ENCODE data around the gene RANBP17.
A peak's percentile ranks its signal among the peaks of the same experiment; 100 is the strongest.

RANBP17 gene

DNA sequence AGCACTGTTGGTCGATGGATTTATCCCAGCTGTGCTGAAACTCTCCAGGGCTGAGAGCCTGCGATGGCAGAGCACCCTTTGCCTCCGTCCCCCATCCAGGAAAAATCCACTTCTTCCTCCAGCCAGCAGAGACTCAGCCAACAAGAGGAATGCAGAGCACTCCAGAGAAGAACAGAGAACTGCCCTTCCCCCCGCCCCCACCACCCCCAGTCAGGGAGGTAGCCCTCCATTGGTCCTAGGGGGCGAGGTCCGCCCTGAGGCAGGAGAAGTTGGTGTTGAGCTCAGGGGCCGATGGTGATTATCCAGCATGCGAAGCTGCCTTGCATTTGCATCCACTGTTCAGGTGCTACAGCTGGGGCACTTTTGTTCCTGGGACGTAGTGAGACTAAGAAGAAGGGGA is 456.2 kb downstream of the RANBP17 start:
- no peak for DNase-seq (ENCODE audit: low spot score)

DNA sequence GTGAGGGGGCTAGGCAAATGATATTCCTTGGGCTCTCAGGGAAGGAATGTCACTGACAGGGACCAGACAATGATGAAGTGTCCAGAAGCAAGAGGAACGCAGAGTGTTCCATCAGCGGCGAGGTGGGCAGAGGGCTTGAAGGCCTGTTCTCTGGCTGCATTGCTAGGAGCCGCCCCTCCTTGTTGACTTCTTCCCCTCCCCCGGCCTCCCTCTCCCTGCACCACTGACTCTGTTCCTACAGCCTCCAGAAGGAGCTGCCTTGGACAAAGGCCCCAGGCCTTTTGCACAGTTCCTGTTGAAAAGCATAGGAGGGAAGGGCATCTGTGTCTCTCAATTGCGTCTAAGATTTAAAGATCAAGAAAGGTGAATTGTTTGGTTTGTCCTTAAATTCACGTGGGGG is 459.6 kb downstream of the RANBP17 start:
- DNase-seq (ENCODE audit: low spot score), result no peak

DNA sequence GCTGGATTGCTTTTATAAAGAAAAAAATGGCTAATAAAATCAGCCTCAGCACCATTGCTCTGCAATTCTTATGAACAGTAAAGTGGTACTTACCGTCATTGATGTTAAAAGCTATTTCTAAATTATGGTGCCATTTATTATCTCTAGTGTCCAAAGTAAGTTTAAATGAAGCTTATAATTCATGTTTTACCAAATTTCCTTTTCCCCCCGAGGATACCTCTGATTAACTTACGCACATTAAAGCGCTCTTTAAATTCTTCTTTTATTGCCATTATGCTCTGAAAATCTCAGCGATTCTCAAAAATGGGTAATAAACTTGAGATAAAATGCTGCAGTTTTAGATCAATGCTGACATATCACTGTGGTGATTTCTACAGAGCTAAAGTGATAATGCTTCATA is 460.7 kb downstream of the RANBP17 start:
- no peak for DNase-seq (ENCODE audit: low spot score)

DNA sequence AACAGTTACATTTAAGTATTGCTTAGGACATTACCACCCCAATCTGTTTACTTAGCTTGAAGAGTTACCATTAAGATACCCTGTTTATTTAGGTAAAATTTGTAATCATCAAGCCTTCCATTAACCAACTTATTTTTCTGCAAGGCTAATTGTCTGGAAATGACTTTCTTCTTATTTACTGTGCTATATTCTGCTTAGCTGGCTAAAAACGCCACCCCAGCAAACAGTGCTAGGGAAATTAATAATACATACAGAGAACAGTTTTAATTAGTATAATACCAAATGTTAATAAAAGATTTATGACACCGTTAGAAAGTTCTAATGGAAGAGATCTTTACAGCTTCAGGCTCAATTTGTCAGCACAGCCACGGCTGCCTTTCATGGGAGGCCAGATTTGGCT is 461.2 kb downstream of the RANBP17 start:
- no peak for DNase-seq (ENCODE audit: low spot score)

DNA sequence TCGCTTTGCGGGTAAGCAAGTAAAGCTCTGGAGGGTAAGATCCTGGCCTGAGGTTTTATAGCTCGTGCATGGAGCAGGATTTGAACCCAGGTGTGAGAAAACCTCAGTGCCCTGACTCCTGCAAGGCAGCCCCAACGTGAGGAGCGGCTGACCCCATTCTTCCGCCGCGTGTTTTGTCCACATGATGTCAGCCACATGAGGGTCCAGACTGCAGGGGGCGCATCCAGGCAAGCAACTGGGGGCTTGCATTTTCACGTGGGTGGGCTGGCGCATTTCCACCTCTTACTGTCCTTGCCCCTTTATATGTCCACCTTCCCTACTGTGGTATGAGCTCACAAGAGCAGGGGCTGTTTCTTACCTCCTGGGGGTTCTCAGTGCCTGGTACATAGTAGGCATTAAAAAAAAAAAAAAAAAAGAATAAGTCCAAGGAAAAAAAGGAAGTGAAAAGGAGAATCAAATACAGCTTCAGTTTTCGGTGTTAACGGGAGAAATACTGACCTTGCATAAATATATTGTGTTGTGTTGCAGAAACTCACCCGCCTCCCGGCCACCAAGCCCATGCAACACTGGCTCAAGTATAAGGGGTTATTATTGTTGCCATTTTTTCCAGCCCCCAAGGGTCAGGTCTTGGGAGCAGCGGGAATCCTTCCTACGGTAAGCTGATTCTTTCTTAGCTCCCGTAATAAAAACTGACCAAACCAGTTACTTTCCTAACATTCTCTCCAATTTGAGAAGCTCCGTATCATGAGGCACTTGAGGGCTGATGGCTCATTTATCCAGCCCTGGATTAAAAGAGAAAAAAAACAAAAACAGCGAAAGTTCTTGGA is 462.2 kb downstream of the RANBP17 start:
- no peak for DNase-seq (ENCODE audit: low spot score)

DNA sequence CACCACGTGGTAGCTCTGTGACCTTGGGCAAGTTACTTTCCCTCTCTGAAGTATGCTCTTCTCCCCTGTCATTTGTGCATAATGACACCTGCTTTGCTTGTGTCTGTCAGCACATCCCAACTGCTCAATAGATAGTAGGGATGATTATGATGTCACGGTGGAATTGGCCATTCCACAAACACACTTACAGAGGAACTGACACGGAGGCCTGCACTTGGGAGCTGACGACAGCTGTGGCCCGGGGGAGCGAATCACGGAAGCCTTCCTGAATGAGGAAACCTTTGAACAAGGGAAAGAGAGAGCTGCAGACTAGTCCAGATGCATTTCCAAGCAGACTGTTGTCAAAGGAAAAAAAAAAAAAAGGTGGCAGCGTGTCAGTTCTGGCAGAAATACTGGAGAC is 468.2 kb downstream of the RANBP17 start:
- no peak for DNase-seq (ENCODE audit: low spot score)

DNA sequence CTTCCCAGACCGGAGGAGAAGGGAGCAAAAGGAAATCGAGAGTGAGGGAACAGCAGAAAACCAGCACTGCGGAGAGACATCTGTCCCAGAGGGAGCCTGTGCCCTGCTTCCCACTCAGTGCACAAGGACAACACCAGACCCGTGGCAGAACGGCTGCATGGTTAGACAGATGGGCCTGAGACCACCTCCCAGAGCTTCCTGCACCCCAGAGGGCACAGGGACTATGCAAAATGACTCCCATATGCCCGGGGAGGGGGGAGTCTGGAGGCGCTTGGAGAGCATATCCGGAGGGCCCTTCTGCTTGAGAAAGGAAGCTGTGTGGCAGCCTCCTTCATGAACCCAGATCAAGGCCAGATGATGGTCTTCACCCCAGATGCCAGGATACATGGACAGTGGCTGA is 473.8 kb downstream of the RANBP17 start:
- DNase-seq (ENCODE audit: low spot score), result no peak

DNA sequence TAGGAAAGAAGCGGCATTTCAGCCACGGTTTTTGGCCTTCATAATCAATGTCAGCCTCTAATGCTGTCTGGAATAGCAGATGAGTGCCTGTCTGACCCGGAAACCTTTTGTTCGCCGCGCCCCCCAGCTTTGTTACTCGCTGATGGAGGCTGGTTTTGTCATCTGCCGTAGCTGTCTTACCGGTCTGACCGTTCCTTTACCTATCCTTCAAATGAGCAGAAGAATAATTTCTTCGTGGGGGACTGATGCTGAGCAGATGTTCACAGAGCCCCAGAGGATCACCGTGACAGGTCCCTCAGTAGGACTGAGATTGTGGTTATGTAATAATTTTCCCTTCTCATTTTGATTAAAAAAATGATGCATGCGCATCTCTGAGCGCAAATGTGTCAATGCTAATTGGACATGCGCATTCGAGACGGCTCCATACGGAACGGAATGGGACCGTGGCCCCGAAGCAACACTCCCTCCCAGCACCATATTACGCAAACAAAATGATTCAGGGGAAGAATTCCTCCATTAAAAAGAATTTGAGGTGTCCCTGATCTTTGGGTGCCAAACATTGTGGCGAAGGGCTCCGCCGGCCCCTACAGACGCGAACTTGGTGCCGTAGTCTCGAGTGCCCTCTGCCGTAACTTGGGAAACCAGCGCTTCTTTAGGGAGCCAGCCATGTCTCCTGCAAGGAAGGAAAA is 474.8 kb downstream of the RANBP17 start:
- no peak for DNase-seq (ENCODE audit: low spot score)

DNA sequence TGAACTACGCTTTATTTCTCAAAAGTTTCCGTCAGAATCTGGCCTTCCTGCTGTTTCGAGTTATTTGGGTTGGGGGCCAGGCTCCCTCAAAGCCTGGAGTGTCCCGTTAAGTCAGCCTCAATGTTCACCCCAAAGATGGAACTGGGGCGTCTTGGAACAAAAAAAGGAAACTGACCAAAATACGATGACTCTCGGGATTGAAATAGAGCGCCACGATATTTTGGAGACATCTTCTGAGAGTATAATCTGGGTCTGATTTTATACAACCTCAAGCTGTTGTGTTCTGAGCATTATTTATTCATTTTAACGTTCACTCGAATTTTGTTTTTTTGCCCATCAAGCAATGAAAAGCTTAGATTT is 475.4 kb downstream of the RANBP17 start:
- DNase-seq (ENCODE audit: low spot score), result no peak

DNA sequence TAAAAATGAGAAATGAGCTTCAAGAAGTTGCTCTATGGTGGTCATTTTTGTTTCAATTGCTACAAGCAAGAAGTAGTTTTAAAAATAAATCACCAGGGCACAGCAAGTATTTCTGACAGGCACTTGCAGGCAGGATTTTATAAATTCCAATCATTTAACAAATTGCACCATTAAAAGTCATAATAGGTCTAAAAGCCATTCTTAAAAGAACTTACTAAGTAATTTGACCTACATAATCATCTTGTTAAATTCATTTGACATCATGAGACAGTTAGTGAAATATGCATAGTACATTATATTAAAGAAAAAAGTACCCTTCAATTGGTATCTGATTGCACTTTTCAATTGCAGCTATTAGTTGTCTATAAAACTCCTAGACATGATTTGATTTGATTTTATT is 478.2 kb downstream of the RANBP17 start:
- no peak for DNase-seq (ENCODE audit: low spot score)

DNA sequence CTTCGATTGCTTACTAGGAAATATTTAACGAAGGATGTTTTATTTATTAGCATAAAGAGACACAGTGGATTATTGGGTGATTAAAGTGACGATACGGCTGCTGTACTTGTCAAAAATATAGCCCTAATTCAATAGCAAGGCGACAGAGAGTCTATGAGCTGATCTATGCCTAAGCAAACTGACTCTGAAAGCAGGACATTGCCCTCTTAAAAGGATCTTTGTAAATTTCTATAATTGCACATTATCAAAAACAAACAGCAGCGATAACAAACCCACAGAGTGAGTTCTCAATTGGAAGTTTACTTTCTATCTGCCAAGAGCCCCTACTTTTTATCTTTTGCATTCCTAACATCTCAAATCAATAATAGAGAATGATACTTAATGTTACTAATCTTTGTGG is 478.7 kb downstream of the RANBP17 start:
- DNase-seq (ENCODE audit: low spot score), result no peak

DNA sequence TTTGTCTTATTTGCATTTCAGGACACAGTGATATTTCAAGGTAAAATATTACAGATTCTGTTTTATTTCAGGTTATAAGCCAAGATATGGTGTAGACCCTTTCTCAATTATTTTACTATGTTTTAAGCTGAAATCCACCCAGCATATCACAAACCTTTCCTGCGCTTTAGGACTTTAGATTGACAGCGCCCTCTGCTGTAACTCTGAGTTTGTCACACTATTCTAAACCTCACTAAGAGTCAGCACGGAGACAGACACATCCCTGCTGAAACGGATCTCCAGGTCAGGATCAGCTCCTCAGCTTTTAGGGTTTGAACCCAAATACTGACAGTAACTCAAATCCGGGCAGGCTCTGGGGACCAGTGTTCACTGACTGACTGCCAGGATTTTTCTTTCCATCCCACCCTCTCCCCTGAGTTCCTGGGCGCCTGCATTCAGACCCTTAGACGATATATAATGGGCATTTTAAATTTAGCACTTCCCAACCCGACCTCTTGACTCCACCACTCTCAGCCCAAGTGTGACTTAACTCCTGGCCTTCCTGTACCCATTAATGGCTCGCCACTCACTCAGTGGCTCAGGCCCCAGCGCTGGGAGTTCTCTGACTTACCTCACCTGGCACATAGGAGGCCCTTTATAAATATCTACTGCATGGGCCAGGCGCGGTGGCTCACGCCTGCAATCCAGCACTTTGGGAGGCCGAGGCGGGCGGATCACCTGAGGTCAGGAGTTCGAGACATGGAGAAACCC is 480.7 kb downstream of the RANBP17 start:
- DNase-seq (ENCODE audit: low spot score), result peak; percentile 61

DNA sequence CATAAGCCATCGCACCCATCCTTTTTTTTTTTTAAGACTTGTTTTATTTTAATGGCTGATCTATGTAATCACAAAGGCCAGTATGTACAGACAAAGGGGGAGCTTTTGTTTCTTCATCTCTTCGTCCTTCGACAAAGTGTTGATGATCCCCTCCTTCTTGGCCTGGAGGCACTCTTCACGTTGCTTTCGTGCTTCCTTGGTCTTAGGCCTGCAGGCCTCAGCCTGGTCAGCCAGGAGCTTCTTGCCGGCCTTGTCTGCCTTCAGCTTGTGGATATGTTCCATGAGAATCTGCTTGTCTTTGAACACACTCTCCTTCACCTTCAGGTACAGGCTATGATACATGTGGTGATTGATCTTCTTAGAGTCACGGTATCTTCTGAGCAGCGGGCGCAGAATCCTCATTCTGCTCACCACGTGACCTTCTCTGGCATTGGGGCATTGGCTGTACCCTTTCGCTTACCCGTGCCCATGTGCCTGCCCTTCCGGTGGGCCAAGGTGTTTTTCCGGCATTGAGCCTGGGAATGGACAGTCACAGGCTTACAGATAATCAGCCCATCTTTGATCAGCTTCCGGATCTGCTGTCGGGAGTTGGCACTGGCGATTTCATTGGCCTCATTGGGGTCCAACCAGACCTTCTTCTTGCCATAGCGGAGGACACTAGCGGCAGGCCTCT is 483.3 kb downstream of the RANBP17 start:
- no peak for DNase-seq (ENCODE audit: low spot score)

All from kidney capillary endothelial cell (primary cell).